ENCODE data around the gene EZR. TPM values are rescaled to one million over a fixed set of nuclear protein-coding genes. Genes with fewer than 3 reads are reported as not detected.

EZR gene
- total and polyA plus RNA-seq, 2 donors (not counting 1 experiment from before 2014, with no cell fraction given), result 227 to 945 TPM

GRCh38 chr6:158826819-158827501, 7.8 kb upstream of the EZR start:
- ChIA-PET POLR2A (interaction anchor here (0.6 to 4.0 kb wide), 12 partner anchors 8 to 939 kb away, joined by 3 to 49 read pairs (median 5); partner anchors contain the start of gene EZR), CTCF (interaction anchor here (0.8 to 4.1 kb wide), 7 partner anchors 19 to 145 kb away, joined by 3 to 26 read pairs (median 4); no protein-coding TSS in a partner anchor)
- Histone ChIP-seq H3K36me3 (replicated peaks in 1 of 2; ENCODE audit: control extremely low read depth in 1 of 2, control insufficient read depth in 1 of 2, extremely low read depth in 1 of 2, insufficient read depth in 2 of 2, low read length in 1 of 2) (no peaks in the 10 kb centered on the region), H3K9me3 (ENCODE audit: control extremely low read depth in 1 of 3, control insufficient read depth in 2 of 3, insufficient read depth in 1 of 3, low read length in 2 of 3) (no peaks in the 10 kb centered on the region), H3K9ac (ENCODE audit: low read length) (no peak overlapping the region), H3K4me3 (ENCODE audit: control extremely low read depth in 1 of 5, extremely low read depth in 1 of 5, insufficient read depth in 1 of 5, low read depth in 2 of 5, low read length in 4 of 5) (no peak overlapping the region), H4K20me1 (ENCODE audit: control insufficient read depth, insufficient read depth, low read length, poor library complexity, severe bottlenecking) (no peaks in the 10 kb centered on the region), H3K4me1 (ENCODE audit: control insufficient read depth in 2 of 2, insufficient read depth in 2 of 2, low read length in 2 of 2) (peaks cover 26 to 27% of the 10 kb centered on the region in 2 donors), H3K79me2 (ENCODE audit: control insufficient read depth, insufficient read depth, low read length) (no peaks in the 10 kb centered on the region), H3K4me2 (replicated peaks; ENCODE audit: low read depth, low read length, poor library complexity, severe bottlenecking) (peak overlapping the region; percentile 59), H3K27me3 (replicated peaks in 1 of 4; ENCODE audit: control extremely low read depth in 1 of 4, control insufficient read depth in 3 of 4, insufficient read depth in 4 of 4, low read length in 3 of 4) (no peaks in the 10 kb centered on the region), H3K27ac (ENCODE audit: low read length in 2 of 2) (peak overlapping the region; percentile 84 to 89), H2AFZ (ENCODE audit: insufficient read depth, low read depth, low read length, poor library complexity, severe bottlenecking) (peak overlapping the region; percentile 4)
- peak overlapping the region; percentile 81 for H3K27ac Mint-ChIP-seq
- ATAC-seq (ENCODE audit: low read depth), result peak; percentile 81
- no CpG with 5 or more reads among the region's 4 CpGs for WGBS (ENCODE audit: insufficient coverage)
- peaks cover 32% of the 10 kb centered on the region for H3K4me1 Mint-ChIP-seq
- intact Hi-C loops (cut with micrococcal nuclease), result loop anchor here (1.0 kb wide), 3 partner anchors 8 to 42 kb away; partner anchors contain the start of gene EZR
- H3K27me3 Mint-ChIP-seq, result no peaks in the 10 kb centered on the region
- H3K4me3 Mint-ChIP-seq, result peak overlapping the region; percentile 42
- no peaks in the 10 kb centered on the region for H3K9me3 Mint-ChIP-seq (ENCODE audit: insufficient read depth)
- TF ChIP-seq EZH2 (IDR thresholded peaks at IDR 0.05; ENCODE audit: borderline replicate concordance, insufficient read depth, low read depth, low read length, poor library complexity, severe bottlenecking) (no peak), CTCF (IDR thresholded peaks at IDR 0.05) (no peak)
- peak; percentile 79 for DNase-seq

GRCh38 chr6:158825951-158826306, 6.8 kb upstream of the EZR start:
- Histone ChIP-seq H3K9ac (ENCODE audit: low read length) (no peak overlapping the region), H4K20me1 (ENCODE audit: control insufficient read depth, insufficient read depth, low read length, poor library complexity, severe bottlenecking) (no peaks in the 10 kb centered on the region), H3K4me3 (ENCODE audit: control extremely low read depth in 1 of 5, extremely low read depth in 1 of 5, insufficient read depth in 1 of 5, low read depth in 2 of 5, low read length in 4 of 5) (no peak overlapping the region), H2AFZ (ENCODE audit: insufficient read depth, low read depth, low read length, poor library complexity, severe bottlenecking) (no peak overlapping the region), H3K27ac (ENCODE audit: low read length in 2 of 2) (peak overlapping the region; percentile 84 to 89), H3K36me3 (replicated peaks in 1 of 2; ENCODE audit: control extremely low read depth in 1 of 2, control insufficient read depth in 1 of 2, extremely low read depth in 1 of 2, insufficient read depth in 2 of 2, low read length in 1 of 2) (no peaks in the 10 kb centered on the region), H3K4me2 (replicated peaks; ENCODE audit: low read depth, low read length, poor library complexity, severe bottlenecking) (no peak overlapping the region), H3K27me3 (replicated peaks in 1 of 4; ENCODE audit: control extremely low read depth in 1 of 4, control insufficient read depth in 3 of 4, insufficient read depth in 4 of 4, low read length in 3 of 4) (no peaks in the 10 kb centered on the region), H3K4me1 (ENCODE audit: control insufficient read depth in 2 of 2, insufficient read depth in 2 of 2, low read length in 2 of 2) (peaks cover 26 to 27% of the 10 kb centered on the region in 2 donors), H3K79me2 (ENCODE audit: control insufficient read depth, insufficient read depth, low read length) (no peaks in the 10 kb centered on the region), H3K9me3 (ENCODE audit: control extremely low read depth in 1 of 3, control insufficient read depth in 2 of 3, insufficient read depth in 1 of 3, low read length in 2 of 3) (no peaks in the 10 kb centered on the region)
- intact Hi-C loops (cut with micrococcal nuclease), result no loop called here
- Mint-ChIP-seq H3K27ac (peak overlapping the region; percentile 78), H3K4me1 (peaks cover 36% of the 10 kb centered on the region), H3K4me3 (peak overlapping the region; percentile 61), H3K27me3 (no peaks in the 10 kb centered on the region), H3K9me3 (ENCODE audit: insufficient read depth) (no peaks in the 10 kb centered on the region)
- 95% methylated on average over 7 of the region's 9 CpGs for WGBS (ENCODE audit: insufficient coverage)
- no peak for ATAC-seq (ENCODE audit: low read depth)
- no peak for TF ChIP-seq EZH2 (IDR thresholded peaks at IDR 0.05; ENCODE audit: borderline replicate concordance, insufficient read depth, low read depth, low read length, poor library complexity, severe bottlenecking)
- no peak for TF ChIP-seq CTCF (IDR thresholded peaks at IDR 0.05)
- DNase-seq, result no peak
- CTCF ChIA-PET, result interaction anchor here (1.4 to 4.1 kb wide), 4 partner anchors 26 to 146 kb away, joined by 3 to 26 read pairs (median 3); no protein-coding TSS in a partner anchor
- POLR2A ChIA-PET, result interaction anchor here (1.2 to 4.0 kb wide), 4 partner anchors 17 to 44 kb away, joined by 3 to 49 read pairs (median 8); no protein-coding TSS in a partner anchor
